ENCODE results near the gene C4A.
"Not testable (repeated sequence)": the region's sequence is repeated elsewhere in the genome, so short reads cannot be mapped to it uniquely, and the experiment has no call there.

The C4A gene

GRCh38 chr6:32022100-32022499 is 40.2 kb downstream of the C4A start:
- not testable (repeated sequence) for DNase-seq

- DNase-seq, result not testable (repeated sequence)
Measured at GRCh38 chr6:32028631-32029030, 46.8 kb downstream of the C4A start.

DNA sequence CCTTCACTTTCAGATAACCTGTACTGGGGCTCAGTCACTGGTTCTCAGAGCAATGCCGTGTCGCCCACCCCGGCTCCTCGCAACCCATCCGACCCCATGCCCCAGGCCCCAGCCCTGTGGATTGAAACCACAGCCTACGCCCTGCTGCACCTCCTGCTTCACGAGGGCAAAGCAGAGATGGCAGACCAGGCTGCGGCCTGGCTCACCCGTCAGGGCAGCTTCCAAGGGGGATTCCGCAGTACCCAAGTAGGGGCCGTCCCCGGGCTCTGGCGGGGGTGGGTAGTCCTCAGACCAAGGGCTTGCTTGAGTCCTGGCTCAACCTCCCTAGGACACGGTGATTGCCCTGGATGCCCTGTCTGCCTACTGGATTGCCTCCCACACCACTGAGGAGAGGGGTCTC is 47.7 kb downstream of the C4A start:
- not testable (repeated sequence) for DNase-seq

DNA sequence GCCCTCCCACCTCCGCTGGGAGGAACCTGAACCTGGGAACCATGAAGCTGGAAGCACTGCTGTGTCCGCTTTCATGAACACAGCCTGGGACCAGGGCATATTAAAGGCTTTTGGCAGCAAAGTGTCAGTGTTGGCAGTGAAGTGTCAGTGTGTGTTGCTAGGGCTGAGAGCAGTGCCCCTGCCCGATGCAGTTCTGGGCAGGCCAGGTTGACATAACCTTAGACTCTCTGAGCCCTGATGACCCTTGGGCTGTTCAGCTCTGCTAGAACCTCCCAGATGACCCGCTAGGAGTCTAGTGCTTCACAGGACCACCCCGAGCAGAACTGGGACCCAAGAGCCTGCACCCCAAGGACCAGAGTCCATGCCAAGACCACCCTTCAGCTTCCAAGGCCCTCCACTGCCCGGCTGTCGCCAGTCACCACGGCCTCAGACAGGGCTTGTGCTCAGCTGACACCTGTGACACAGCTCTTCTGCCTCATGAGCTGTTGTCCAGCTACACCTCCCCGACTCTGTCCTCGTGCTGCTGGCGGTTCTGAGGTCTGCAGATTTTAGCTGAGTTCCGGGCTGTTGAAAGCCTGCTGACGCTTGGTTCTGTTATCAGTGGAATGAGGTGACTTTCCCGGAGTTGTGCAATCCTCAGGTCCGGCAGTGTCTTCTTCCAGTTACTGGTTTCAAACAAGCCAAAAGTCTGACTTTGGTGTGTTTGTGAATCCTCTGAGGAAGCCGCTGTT is 53.6 kb downstream of the C4A start:
- not testable (repeated sequence) for DNase-seq

- DNase-seq, result not testable (repeated sequence)
Measured at GRCh38 chr6:32037136-32037535, 55.3 kb downstream of the C4A start.

DNA sequence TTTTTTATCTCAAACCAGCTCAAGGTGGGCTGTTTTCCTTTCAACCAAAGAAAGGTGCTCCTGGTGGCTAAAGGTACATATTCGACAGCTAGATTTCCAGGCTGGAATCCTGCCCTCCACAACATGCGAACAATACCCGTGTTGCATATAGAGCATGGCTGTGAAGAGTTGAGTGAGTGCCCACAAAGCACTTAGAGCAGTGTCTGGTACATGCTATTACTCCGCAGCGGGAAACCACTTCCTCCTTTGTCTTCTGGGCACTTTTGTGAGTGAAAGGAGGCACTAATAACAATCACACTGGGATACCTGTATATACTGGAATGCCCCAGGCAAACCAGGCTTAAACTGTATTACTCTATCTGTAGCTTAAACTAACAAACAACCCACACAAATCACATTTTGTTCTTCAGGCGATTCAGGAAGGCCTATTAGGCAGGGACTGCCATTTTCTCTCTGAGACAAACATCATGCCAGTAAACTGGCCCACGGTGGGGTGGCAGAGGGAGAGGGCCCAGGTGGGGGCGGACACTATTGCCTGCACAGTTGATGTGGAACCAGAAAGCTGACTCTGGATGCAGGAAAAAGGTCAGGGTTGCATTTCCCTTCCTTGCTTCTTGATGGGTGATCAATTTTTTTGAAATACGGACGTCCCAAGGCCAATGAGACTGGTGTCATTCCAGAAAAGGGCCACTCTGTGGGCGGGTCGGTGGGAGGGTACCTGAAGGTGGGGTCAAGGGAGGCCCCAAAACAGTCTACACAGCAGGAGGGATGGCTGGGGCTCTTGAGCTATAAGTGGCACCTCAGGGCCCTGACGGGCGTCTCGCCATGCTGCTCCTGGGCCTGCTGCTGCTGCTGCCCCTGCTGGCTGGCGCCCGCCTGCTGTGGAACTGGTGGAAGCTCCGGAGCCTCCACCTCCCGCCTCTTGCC is 56.0 kb downstream of the C4A start, which contains the start of gene CYP21A2:
TSS of gene CYP21A2 (plus strand) at position 818 of the 927 bp plus-strand sequence. CDS start at position 826, 8 bp downstream.
- DNase-seq, result not testable (repeated sequence)

GRCh38 chr6:32038878-32039277 is 57.0 kb downstream of the C4A start:
- not testable (repeated sequence) for DNase-seq

DNA sequence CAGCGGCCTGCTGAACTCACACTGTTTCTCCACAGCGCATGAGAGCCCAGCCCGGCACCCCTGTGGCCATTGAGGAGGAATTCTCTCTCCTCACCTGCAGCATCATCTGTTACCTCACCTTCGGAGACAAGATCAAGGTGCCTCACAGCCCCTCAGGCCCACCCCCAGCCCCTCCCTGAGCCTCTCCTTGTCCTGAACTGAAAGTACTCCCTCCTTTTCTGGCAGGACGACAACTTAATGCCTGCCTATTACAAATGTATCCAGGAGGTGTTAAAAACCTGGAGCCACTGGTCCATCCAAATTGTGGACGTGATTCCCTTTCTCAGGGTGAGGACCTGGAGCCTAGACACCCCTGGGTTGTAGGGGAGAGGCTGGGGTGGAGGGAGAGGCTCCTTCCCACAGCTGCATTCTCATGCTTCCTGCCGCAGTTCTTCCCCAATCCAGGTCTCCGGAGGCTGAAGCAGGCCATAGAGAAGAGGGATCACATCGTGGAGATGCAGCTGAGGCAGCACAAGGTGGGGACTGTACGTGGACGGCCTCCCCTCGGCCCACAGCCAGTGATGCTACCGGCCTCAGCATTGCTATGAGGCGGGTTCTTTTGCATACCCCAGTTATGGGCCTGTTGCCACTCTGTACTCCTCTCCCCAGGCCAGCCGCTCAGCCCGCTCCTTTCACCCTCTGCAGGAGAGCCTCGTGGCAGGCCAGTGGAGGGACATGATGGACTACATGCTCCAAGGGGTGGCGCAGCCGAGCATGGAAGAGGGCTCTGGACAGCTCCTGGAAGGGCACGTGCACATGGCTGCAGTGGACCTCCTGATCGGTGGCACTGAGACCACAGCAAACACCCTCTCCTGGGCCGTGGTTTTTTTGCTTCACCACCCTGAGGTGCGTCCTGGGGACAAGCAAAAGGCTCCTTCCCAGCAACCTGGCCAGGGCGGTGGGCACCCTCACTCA is 57.7 kb downstream of the C4A start:
- not testable (repeated sequence) for DNase-seq

DNA sequence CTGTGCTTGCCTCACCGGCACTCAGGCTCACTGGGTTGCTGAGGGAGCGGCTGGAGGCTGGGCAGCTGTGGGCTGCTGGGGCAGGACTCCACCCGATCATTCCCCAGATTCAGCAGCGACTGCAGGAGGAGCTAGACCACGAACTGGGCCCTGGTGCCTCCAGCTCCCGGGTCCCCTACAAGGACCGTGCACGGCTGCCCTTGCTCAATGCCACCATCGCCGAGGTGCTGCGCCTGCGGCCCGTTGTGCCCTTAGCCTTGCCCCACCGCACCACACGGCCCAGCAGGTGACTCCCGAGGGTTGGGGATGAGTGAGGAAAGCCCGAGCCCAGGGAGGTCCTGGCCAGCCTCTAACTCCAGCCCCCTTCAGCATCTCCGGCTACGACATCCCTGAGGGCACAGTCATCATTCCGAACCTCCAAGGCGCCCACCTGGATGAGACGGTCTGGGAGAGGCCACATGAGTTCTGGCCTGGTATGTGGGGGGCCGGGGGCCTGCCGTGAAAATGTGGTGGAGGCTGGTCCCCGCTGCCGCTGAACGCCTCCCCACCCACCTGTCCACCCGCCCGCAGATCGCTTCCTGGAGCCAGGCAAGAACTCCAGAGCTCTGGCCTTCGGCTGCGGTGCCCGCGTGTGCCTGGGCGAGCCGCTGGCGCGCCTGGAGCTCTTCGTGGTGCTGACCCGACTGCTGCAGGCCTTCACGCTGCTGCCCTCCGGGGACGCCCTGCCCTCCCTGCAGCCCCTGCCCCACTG is 58.6 kb downstream of the C4A start:
- not testable (repeated sequence) for DNase-seq

- not testable (repeated sequence) for DNase-seq
Measured at GRCh38 chr6:32041050-32041321, 59.1 kb downstream of the C4A start.

DNA sequence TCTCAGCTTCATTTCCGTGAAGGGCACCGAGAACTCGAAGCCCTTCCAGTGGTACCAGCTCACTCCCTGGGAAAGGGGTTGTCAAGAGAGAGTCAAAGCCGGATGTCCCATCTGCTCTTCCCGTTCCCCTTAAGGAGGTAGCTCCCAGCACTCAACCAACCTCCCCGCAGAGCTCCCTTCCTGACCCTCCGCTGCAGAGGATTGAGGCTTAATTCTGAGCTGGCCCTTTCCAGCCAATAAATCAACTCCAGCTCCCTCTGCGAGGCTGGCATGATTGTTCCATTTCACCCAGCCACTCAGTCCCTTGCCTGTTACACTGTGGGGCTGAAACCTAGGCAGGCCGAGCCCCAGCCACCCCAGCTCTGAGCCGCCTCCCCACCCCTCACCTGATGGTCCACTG is 59.5 kb downstream of the C4A start:
- DNase-seq, result not testable (repeated sequence)

DNA sequence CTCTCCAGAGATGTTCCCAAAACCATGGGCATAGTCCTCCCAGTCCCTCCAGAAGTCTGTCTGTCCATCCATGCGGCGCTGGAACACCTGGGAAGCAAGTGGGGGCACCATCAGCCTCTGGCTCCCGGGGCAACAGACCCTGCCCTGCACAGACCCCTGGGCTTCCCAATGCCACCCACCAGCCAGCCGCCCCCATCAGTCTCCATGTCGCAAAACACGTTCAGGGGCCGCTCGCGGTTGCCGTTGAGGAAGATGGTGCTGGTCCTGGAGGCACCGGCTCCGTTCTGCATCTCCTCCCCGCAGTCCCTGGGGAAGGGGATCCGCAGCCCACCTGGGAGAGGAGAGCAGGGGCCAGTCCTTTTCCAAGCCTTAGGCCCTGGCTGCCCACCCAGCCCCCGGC is 60.4 kb downstream of the C4A start:
- DNase-seq, result not testable (repeated sequence)

GRCh38 chr6:32043589-32044380 is 61.9 kb downstream of the C4A start:
- DNase-seq, result not testable (repeated sequence)

DNA sequence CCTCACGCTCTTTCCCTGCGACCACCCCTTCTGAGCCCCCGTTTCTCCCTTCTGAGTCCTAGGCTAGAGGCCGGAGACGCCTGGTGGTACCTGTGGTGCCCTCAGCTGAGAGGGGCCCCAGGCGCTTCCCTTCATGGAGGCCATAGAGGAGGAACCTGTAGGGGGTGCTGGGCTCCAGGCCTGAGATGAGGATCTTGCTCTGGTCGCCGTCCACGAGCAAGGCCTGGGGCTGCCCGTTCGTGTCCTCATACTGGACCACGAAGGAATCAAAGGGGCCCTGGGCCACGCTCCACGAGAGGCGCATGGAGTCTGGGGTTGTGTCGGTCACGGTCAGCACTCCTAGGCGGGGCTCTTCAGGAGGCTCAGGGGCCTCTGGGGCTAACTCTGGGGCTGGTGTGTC is 63.1 kb downstream of the C4A start:
- DNase-seq, result not testable (repeated sequence)

DNA sequence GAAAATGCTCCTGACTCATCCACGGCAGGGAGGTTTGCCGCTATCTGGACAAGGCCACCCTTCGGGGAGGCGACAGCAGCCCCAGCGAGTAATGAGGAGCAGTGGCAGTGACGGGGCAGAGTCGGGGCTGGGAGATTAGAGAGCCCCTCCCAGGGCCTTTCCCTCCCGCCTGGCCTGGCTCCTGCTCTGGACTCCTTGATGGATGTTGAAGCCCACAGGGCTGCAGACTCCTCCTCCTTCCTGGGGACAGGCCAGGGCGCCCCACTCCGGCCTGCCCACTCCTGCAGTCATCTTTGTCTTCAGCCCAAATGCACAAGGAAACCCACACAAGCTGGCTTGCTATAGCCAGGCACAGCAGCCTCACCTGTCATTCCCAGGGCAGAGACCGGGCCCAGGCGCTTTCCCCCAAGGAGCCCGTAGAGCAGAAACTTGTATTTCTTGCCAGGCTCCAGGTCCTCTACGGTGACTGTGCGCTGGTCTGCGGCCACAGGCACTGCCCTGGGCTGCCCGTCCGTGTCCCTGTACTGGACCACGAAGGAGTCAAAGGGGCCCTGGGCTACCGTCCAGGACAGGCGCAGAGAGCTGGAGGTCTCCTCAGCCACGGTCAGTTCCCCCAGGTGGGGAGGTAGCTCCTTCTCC is 64.1 kb downstream of the C4A start:
- DNase-seq, result peak in 1 of 56 donors; percentile 5

- peak in 6 of 56 donors; percentile 6 to 48 (median 24) for DNase-seq
Measured at GRCh38 chr6:32046450-32047083, 64.7 kb downstream of the C4A start.

GRCh38 chr6:32047084-32047478 is 65.2 kb downstream of the C4A start:
- peak in 4 of 56 donors; percentile 13 to 48 (median 36) for DNase-seq

- DNase-seq, result peak in 1 of 56 donors; percentile 0
Measured at GRCh38 chr6:32047539-32047854, 65.6 kb downstream of the C4A start.

Measured in nucleus accumbens (tissue), 56 donors.